GM10248 (cell line): ENCODE measurements around the gene ZNRF4.
"Not testable (repeated sequence)": the region's sequence is repeated elsewhere in the genome, so short reads cannot be mapped to it uniquely, and the experiment has no call there.

ENCODE experiments used
- CTCF ChIA-PET: fragments of 300-600 bp; sonication (Branson Sonifier 250); formaldehyde crosslinking; extraction: SDS; loops from one replicate; lab custom pipeline; 2021; ENCODE audit warnings: antibody characterized with exemption; lab: Yijun Ruan, JAX
- POLR2A ChIA-PET: fragments of 350-650 bp; sonication (Branson Sonifier 250); formaldehyde crosslinking; extraction: SDS; loops from one replicate; lab custom pipeline; 2020; ENCODE audit warnings: antibody characterized with exemption; lab: Yijun Ruan, JAX
- DNase-seq: peaks from one replicate; pipeline ENCODE4 v3.0.0; 2012; ENCODE audit errors: extremely low spot score
- TF ChIP-seq, protein P1 (sequence below): IDR thresholded peaks from 2 replicates; pipeline ENCODE4 v1.5.1; 2012; ENCODE audit warnings: mild to moderate bottlenecking, low read depth; ENCODE audit errors: extremely low read depth, missing control alignments, control extremely low read depth

The ZNRF4 gene, protein sequence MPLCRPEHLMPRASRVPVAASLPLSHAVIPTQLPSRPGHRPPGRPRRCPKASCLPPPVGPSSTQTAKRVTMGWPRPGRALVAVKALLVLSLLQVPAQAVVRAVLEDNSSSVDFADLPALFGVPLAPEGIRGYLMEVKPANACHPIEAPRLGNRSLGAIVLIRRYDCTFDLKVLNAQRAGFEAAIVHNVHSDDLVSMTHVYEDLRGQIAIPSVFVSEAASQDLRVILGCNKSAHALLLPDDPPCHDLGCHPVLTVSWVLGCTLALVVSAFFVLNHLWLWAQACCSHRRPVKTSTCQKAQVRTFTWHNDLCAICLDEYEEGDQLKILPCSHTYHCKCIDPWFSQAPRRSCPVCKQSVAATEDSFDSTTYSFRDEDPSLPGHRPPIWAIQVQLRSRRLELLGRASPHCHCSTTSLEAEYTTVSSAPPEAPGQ

DNA sequence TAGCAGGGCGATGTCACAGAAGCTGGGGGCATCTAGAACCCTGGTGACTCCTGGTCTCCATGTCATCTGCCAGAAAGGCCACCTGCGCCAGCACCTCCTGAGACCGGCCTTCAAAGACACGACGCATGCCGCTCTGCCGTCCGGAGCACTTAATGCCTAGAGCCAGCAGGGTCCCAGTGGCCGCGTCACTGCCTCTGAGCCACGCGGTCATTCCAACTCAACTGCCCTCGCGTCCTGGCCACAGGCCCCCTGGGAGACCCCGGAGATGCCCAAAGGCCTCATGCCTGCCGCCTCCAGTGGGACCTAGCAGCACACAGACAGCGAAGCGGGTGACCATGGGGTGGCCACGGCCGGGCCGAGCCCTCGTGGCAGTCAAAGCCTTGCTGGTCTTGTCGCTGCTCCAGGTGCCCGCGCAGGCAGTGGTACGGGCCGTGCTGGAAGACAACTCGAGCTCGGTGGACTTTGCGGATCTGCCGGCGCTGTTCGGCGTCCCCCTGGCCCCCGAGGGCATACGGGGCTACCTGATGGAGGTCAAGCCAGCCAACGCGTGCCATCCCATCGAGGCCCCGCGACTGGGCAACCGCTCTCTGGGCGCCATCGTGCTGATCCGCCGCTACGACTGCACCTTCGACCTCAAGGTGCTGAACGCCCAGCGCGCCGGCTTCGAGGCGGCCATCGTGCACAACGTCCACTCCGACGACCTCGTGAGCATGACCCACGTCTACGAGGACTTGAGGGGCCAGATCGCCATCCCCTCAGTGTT lies at the start of gene ZNRF4:
ZNRF4 (plus strand) TSS at position 51 of the 763 bp plus-strand sequence; CDS start at position 126, 75 bp downstream.
- POLR2A ChIA-PET = no interaction called here
- DNase-seq = no peak
- TF ChIP-seq, protein P1, sequence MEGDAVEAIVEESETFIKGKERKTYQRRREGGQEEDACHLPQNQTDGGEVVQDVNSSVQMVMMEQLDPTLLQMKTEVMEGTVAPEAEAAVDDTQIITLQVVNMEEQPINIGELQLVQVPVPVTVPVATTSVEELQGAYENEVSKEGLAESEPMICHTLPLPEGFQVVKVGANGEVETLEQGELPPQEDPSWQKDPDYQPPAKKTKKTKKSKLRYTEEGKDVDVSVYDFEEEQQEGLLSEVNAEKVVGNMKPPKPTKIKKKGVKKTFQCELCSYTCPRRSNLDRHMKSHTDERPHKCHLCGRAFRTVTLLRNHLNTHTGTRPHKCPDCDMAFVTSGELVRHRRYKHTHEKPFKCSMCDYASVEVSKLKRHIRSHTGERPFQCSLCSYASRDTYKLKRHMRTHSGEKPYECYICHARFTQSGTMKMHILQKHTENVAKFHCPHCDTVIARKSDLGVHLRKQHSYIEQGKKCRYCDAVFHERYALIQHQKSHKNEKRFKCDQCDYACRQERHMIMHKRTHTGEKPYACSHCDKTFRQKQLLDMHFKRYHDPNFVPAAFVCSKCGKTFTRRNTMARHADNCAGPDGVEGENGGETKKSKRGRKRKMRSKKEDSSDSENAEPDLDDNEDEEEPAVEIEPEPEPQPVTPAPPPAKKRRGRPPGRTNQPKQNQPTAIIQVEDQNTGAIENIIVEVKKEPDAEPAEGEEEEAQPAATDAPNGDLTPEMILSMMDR = no peak
- CTCF ChIA-PET = no interaction called here

DNA sequence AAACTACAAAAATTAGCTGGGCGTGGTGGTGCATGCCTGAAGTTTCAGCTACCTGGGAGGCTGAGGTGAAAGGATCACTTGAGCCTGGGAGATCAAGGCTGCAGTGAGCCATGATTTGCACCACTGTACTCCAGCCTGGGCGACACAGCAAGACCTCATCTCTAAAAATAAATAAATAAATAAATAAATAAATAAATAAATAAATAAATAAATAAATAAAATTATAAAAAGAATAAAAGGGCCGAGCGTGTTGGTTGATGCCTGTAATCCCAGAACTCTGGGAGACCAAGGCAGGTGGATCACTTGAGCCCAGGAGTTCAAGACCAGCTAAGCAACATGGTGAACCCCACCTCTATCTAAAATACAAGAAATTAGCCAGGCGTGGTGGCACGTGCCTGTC lies 49.0 kb upstream of the ZNRF4 start:
- POLR2A ChIA-PET, CTCF ChIA-PET, DNase-seq: not testable (repeated sequence)

DNA sequence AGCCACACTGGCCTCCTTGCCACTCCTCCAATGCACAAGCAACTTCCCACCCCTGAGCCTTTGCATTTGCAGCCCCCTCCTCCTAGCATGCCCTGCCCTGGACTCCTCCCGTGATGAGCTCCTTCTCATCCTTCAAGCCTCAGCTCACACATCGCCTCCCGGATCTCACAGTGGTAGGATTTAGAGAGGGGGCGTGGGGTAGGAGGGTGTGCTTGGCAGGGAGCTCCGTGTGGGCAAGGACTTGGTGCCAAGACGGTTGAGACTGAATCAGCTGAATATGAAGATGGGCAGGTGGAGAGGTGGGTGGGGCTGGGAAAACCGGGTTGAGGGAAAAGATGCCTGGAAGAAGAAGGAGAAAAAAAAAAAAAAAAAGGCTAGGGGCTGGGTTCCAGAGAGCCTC lies 48.4 kb upstream of the ZNRF4 start:
- ChIA-PET CTCF (no interaction called here), POLR2A (no interaction called here)
- TF ChIP-seq, protein P1 = no peak
- no peak for DNase-seq

DNA sequence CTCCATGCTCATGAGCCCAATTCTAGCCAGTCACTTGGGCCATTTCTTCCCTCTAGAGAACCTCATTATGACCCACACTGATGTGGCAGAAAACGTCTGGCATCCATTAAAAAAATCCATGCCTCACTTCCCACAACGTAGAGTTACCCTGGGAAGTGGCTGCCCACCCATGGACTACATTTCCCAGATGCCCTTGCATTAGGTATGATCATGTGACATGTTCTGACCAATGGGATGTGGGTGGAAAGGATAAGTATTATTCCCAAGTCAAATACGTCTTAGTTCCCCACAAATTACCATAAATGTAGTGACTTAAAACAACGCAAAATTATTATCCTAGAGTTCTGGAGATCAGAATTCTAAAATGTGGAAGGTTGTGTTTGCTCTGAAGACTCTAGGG lies 47.9 kb upstream of the ZNRF4 start:
- DNase-seq = no peak
- ChIA-PET POLR2A (no interaction called here), CTCF (no interaction called here)
- TF ChIP-seq, protein P1 = no peak

DNA sequence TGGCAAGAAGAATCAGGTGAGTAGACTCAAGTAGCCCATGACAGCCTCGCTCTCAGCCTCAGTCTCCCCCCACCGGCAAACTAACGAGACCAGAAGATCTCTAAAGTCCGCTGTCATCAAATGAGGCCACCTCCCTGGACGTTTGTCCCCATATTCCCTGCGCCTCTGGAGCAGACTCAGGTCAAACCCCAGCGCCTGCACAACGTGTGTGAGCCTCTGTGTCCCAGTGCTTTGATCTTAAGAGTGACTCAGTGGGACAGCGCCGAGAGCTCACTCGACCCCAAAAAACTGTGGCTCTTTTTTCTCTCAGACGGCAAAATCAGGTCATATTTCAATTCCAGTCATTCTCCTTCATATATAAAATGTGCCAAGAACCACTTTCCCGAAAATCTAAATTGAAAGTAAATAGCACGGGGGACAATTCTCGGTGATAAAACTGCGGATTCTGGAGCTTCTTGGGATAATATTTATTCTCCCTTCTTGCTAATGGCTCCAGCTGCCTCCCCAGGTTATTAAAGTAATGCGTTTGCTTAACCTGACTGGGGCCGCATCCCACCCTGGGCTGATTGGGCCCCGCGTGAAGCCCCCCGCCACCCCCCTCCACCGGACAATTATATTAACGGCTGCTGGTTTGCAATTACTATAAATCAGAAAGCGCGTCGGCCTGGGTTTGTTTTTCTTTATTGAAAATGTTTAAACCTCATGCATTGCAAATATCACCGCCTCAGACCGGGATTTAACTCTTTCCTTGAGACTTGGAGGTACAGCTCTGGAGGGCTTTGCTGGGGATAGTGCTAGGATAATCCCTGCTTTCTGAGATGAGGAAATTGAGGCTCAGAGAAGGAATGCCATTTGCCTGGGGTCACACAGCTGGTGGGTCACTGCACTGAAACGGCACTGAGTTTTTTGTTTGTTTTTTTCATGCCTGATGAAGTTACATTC lies 37.5 kb upstream of the ZNRF4 start:
- no peak for DNase-seq
- ChIA-PET CTCF (no interaction called here), POLR2A (no interaction called here)
- TF ChIP-seq, protein P1 = no peak

DNA sequence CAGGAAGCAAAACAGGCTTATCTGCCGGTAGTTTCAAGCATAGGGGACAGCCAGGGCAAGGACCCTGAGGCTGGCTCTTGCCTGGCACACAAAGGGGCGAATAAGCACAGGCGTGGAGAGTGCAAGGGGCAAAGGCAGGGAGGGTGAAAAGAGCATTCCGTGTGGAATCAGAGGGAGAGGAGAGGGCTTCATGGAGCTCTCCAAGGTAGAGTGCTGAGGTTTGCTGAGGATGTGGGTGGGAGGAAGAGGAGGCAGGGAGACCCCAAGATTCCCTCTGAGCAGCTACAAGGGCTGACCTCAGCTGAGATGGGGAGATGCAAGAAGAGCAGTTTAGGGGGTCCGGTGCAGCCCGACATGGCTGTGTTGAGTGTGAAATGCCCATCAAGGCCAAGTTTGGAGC lies 36.5 kb upstream of the ZNRF4 start:
- POLR2A ChIA-PET = no interaction called here
- CTCF ChIA-PET = no interaction called here

More for the DNA sequence above, 36.5 kb upstream of the ZNRF4 start:
- TF ChIP-seq, protein P1 = no peak
- DNase-seq = no peak
